Naive thymus-derived CD4-positive, alpha-beta T cell (primary cell): ENCODE measurements around the gene ATP8B3. TPM values are rescaled to one million over a fixed set of nuclear protein-coding genes. Genes with fewer than 3 reads are reported as not detected.
A peak's percentile ranks its signal among the peaks of the same experiment; 100 is the strongest.

Experiments
- ATAC-seq: fragments of 150-1000 bp; cut with Tn5 transposase; 2 replicates; pipeline ENCODE4 v1.10.0; 2021; ENCODE audit warnings: mild to moderate bottlenecking, moderate library complexity
- CTCF ChIA-PET: fragments of 350-600 bp; sonication (Branson Sonifier 250); formaldehyde crosslinking; loops from one replicate; lab custom pipeline; 2021; ENCODE audit warnings: antibody characterized with exemption; lab: Charles Lee
- POLR2A ChIA-PET: fragments of 350-600 bp; sonication (Branson Sonifier 250); formaldehyde crosslinking; loops from one replicate; lab custom pipeline; 2021; ENCODE audit warnings: antibody characterized with exemption, inconsistent platforms; lab: Charles Lee
- DNase-seq, 9 donors: peaks; one replicate each; pipeline versions ENCODE4 v3.0.0 to v3.0.0-alpha.2; 2020 to 2022; ENCODE audit warnings: mixed read lengths in 1 of 9
- H3K27ac ChIP-seq: one replicate; pipeline ENCODE4 v1.7.0; 2013; ENCODE audit warnings: mild to moderate bottlenecking, low read depth, low read length, moderate library complexity
- H3K27me3 ChIP-seq, 2 donors: one replicate each; pipeline ENCODE4 v1.7.0; 2013; ENCODE audit warnings: low read length in 2 of 2, mild to moderate bottlenecking in 2 of 2, moderate library complexity in 2 of 2; ENCODE audit not compliant: control insufficient read depth in 2 of 2, insufficient read depth in 2 of 2
- H3K36me3 ChIP-seq, 3 experiments: 1 replicate in 2 of 3; 2 replicates in 1 of 3; pipeline ENCODE4 v1.7.0; 2013; ENCODE audit warnings: low read length in 3 of 3, mild to moderate bottlenecking in 3 of 3, moderate library complexity in 1 of 3; ENCODE audit not compliant: insufficient read depth in 3 of 3, control insufficient read depth in 2 of 3
- H3K4me1 ChIP-seq, 2 donors: one replicate each; pipeline ENCODE4 v1.7.0; 2013; ENCODE audit warnings: low read length in 2 of 2, mild to moderate bottlenecking in 2 of 2, moderate library complexity in 1 of 2; ENCODE audit not compliant: control insufficient read depth in 2 of 2, insufficient read depth in 2 of 2
- H3K4me3 ChIP-seq: 2 replicates; pipeline ENCODE4 v1.7.0; 2013; ENCODE audit warnings: mild to moderate bottlenecking, low read length
- H3K9me3 ChIP-seq, 3 experiments: 1 replicate in 2 of 3; 2 replicates in 1 of 3; pipeline ENCODE4 v1.7.0; 2013; ENCODE audit warnings: low read length in 3 of 3; ENCODE audit not compliant: control insufficient read depth in 2 of 3
- H3K27ac Mint-ChIP-seq, 9 donors: one replicate each; pipeline ENCODE4 v1.8.0; 2020 to 2022; ENCODE audit warnings: mixed read lengths in 9 of 9, mild to moderate bottlenecking in 8 of 9, moderate library complexity in 5 of 9, inconsistent platforms in 2 of 9
- H3K27me3 Mint-ChIP-seq, 5 donors: one replicate each; pipeline ENCODE4 v1.8.0; 2021 to 2022; ENCODE audit warnings: mixed read lengths in 5 of 5, mild to moderate bottlenecking in 1 of 5
- H3K36me3 Mint-ChIP-seq, 5 donors: one replicate each; pipeline ENCODE4 v1.8.0; 2020 to 2022; ENCODE audit warnings: mixed read lengths in 5 of 5, mild to moderate bottlenecking in 3 of 5, inconsistent platforms in 1 of 5
- H3K4me1 Mint-ChIP-seq, 7 donors: one replicate each; pipeline ENCODE4 v1.8.0; 2020 to 2022; ENCODE audit warnings: mixed read lengths in 7 of 7, mild to moderate bottlenecking in 3 of 7, inconsistent platforms in 1 of 7
- H3K4me3 Mint-ChIP-seq, 10 donors: one replicate each; pipeline ENCODE4 v1.8.0; 2020 to 2022; ENCODE audit warnings: mild to moderate bottlenecking in 10 of 10, mixed read lengths in 10 of 10, moderate library complexity in 6 of 10, inconsistent platforms in 2 of 10
- H3K9me3 Mint-ChIP-seq, 11 donors: one replicate each; pipeline ENCODE4 v1.8.0; 2020 to 2022; ENCODE audit warnings: mixed read lengths in 11 of 11, mild to moderate bottlenecking in 4 of 11, inconsistent platforms in 1 of 11, moderate library complexity in 1 of 11
- intact Hi-C, 2 donors: fragments of 100-400 bp; cut with micrococcal nuclease; formaldehyde crosslinking; loops; one replicate each; pipeline ENCODE4 v1.15.1; 2023
- polyA plus RNA-seq, 2 donors: library from polyadenylated mRNA; unstranded; fragments of 300-500 nt; fragmentation: Illumina TruSeq; gene quantifications; one replicate each; pipeline ENCODE4 v1.2.3, GENCODE V29; 2021
- total RNA-seq, 6 experiments: library from RNA in 5 of 6; stranded (reverse) in 5 of 6; gene quantifications; 1 replicate in 5 of 6; 2 replicates in 1 of 6; pipeline ENCODE4 v1.2.3 and lab custom pipeline; 2021 to 2026

ATP8B3 gene
- total and polyA plus RNA-seq, 7 experiments from 2014 or later = 0.83 to 15.3 (median 3.2) TPM

DNA sequence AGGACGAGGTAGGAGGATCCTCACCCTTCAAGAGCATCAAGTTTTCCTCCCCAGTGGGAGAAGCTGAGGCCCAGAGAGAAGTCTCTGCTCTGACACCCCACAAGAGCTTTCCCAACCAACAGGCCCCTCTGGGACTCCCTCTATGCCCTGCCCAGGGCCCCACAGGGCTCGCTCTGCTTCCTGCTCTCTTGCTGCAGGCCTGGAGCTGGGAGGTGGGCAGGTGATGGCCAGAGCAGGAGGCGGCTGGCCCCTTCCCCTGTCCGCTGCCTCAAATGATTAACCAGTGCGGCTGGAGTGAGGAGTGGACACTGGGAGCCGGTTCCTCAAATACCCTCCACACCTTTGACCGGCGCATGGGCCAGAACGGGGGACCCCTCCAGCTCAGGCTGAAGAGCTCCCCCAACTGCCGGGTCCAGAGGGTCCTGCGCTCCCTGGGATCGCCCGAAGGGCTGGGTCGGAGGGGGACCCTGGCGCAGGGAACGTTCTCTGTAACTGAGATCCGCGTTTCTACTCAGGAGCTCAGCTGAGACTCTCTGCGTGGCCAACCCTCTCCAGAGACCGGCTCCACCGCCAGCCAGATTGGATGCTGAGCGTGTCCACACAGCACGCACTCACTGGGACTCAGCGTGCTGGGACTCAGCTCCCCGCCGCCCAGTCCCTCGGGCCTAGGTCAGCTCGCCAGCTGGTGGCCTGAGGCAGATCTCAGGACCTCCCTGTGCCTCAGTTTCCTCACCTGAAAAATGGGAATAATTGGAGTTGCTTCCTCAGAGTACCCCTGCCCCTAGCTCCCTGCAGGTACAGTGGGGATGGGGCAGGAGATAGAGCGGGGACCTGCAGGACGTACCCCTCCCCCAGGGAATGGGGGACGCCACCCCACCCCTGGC is 65.4 kb downstream of the ATP8B3 start:
- H3K4me1 ChIP-seq = peaks cover 18 to 29% of the 10 kb centered on the region in 2 donors
- peak overlapping the region in 1 of 10 donors; percentile 7 for H3K4me3 Mint-ChIP-seq
- no peaks in the 10 kb centered on the region for H3K36me3 ChIP-seq
- peaks cover 0 to 2% (median 0%) of the 10 kb centered on the region in 11 donors for H3K9me3 Mint-ChIP-seq
- no peaks in the 10 kb centered on the region for H3K9me3 ChIP-seq
- H3K27me3 Mint-ChIP-seq = peaks cover 25 to 53% (median 30%) of the 10 kb centered on the region in 5 donors
- H3K4me1 Mint-ChIP-seq = peaks cover 0 to 15% (median 10%) of the 10 kb centered on the region in 7 donors
- no peak for DNase-seq
- no peak overlapping the region for H3K4me3 ChIP-seq
- H3K27ac ChIP-seq = no peak overlapping the region
- CTCF ChIA-PET = interaction anchor here (0.9 to 1.0 kb wide), 2 partner anchors 17 to 35 kb away, joined by 3 read pairs; no protein-coding TSS in a partner anchor
- peaks cover 29 to 48% of the 10 kb centered on the region in 2 donors for H3K27me3 ChIP-seq
- POLR2A ChIA-PET = interaction anchor here (0.5 to 1.1 kb wide), 2 partner anchors 8 to 26 kb away, joined by 3 to 5 read pairs; no protein-coding TSS in a partner anchor
- H3K27ac Mint-ChIP-seq = no peak overlapping the region
- intact Hi-C loops = no loop called here
- no peak for ATAC-seq
- H3K36me3 Mint-ChIP-seq = no peaks in the 10 kb centered on the region

DNA sequence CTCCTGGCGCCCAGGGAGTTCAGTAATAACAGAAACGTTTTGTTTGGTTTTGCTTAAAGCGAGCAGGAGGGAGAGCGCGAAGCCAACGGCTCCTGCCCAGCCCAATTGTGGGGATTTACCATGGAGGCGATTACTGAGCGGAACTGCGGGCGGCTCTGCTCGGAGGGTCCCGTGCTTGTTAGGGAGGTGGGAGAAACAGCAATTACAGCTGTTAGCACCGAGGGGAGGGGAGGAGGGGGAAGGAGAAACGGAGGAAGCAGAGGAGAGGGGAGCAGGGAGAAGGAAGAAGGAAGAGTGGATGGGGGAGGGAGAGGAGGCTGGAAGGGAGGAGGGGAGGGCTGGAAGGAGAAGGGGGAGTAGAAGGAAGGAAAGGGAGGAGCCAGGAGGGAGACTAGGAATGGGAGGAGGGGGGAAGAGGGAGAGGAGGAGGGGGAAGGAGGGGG is 66.5 kb downstream of the ATP8B3 start:
- POLR2A ChIA-PET = interaction anchor here (0.6 kb wide), 1 partner anchor 1434 kb away, joined by 3 read pairs; no protein-coding TSS in a partner anchor
- H3K27ac Mint-ChIP-seq = no peak overlapping the region
- no peaks in the 10 kb centered on the region for H3K36me3 ChIP-seq
- ATAC-seq = no peak
- peaks cover 18 to 44% (median 23%) of the 10 kb centered on the region in 5 donors for H3K27me3 Mint-ChIP-seq
- no peak for DNase-seq
- peaks cover 0 to 4% (median 0%) of the 10 kb centered on the region in 11 donors for H3K9me3 Mint-ChIP-seq
- peaks cover 0 to 12% (median 10%) of the 10 kb centered on the region in 7 donors for H3K4me1 Mint-ChIP-seq
- no peak overlapping the region for H3K27ac ChIP-seq
- H3K4me1 ChIP-seq = peaks cover 18 to 29% of the 10 kb centered on the region in 2 donors
- no peak overlapping the region for H3K4me3 ChIP-seq
- no peaks in the 10 kb centered on the region for H3K36me3 Mint-ChIP-seq
- intact Hi-C loops = no loop called here
- H3K9me3 ChIP-seq = no peaks in the 10 kb centered on the region
- peaks cover 22 to 41% of the 10 kb centered on the region in 2 donors for H3K27me3 ChIP-seq
- CTCF ChIA-PET = no interaction called here
- H3K4me3 Mint-ChIP-seq = no peak overlapping the region

DNA sequence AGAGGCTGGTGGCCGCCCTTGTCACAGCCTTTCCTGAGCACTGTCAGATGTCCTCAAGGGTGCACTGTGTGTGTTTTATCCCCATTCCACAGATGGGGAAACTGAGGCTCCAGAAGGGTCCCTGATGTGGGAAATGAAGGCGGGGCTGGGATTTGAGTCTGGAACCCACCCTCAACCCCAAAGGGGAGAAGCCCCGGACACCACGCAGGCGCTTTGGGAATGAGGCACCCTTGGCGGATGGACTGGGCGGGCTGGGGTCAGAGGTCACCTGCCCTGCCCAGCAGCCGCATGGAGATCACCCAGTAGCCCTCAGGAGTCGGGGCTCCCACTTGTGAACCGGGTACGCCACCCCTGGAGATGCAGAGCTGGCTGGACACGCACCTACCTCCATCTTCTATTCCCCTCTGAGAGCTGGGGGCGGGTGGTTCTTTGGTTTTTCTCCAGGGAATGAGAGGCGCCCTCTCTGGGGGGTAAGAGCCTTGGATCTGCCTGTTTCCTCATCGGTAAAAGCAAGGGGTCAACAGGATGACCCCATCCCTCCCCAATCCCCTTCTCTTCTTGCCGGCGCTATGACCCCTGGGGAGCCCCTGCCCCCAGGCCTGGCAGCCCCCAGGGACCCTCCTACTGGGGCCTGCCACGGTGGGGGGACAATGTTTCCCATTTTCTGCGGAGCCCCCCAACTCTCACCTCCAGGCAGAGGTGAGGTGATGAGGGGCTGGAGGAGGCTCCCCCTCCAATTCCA is 67.1 kb downstream of the ATP8B3 start:
- no peaks in the 10 kb centered on the region for H3K9me3 ChIP-seq
- H3K27me3 Mint-ChIP-seq = peaks cover 12 to 40% (median 22%) of the 10 kb centered on the region in 5 donors
- ATAC-seq (no peak), DNase-seq (no peak)
- intact Hi-C loops = no loop called here
- no peaks in the 10 kb centered on the region for H3K36me3 ChIP-seq
- peaks cover 0 to 7% (median 0%) of the 10 kb centered on the region in 11 donors for H3K9me3 Mint-ChIP-seq
- CTCF ChIA-PET = no interaction called here
- H3K27me3 ChIP-seq = peaks cover 16 to 35% of the 10 kb centered on the region in 2 donors
- H3K27ac ChIP-seq = no peak overlapping the region
- POLR2A ChIA-PET = interaction anchor here (0.6 kb wide), 1 partner anchor 1435 kb away, joined by 3 read pairs; no protein-coding TSS in a partner anchor
- H3K4me1 Mint-ChIP-seq = peaks cover 0 to 9% (median 6%) of the 10 kb centered on the region in 7 donors
- no peak overlapping the region for H3K4me3 Mint-ChIP-seq
- H3K4me1 ChIP-seq = peaks cover 18 to 25% of the 10 kb centered on the region in 2 donors
- no peaks in the 10 kb centered on the region for H3K36me3 Mint-ChIP-seq
- no peak overlapping the region for H3K4me3 ChIP-seq
- H3K27ac Mint-ChIP-seq = no peak overlapping the region

DNA sequence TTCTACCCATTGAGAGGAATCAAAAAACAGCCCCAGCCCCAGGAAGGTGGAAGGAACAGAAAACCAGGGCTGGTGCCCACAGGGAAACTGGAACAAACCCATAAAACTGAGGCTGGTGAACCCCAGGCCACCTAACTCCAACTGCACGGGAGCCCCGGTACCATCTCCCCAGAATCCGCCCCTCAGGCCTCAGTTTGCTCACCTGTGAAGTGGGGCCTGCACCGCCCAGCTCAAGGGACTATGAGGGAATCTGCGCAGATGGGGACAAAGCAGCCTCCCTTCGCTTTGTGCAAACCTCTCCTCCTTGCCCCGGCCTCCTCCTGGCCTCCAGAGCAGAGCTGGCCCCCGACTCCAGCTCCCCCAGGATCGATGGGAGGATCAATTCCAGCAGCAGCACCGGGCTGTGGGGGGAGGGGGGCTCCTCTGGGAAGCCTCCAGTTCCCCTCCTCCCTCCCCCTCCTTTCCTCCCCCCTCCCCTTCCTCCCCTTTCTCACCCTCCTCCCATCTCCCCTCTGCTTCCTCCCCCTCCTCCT is 67.9 kb downstream of the ATP8B3 start:
- H3K4me3 Mint-ChIP-seq = no peak overlapping the region
- Histone ChIP-seq H3K4me1 (peaks cover 14 to 17% of the 10 kb centered on the region in 2 donors), H3K36me3 (no peaks in the 10 kb centered on the region), H3K9me3 (no peaks in the 10 kb centered on the region), H3K27ac (no peak overlapping the region), H3K27me3 (peaks cover 13 to 28% of the 10 kb centered on the region in 2 donors), H3K4me3 (no peak overlapping the region)
- intact Hi-C loops = no loop called here
- no peak overlapping the region for H3K27ac Mint-ChIP-seq
- H3K4me1 Mint-ChIP-seq = peaks cover 0 to 7% (median 6%) of the 10 kb centered on the region in 7 donors
- CTCF ChIA-PET = no interaction called here
- no peak for ATAC-seq
- POLR2A ChIA-PET = no interaction called here
- H3K9me3 Mint-ChIP-seq = peaks cover 0 to 7% (median 0%) of the 10 kb centered on the region in 11 donors
- no peak for DNase-seq
- H3K36me3 Mint-ChIP-seq = no peaks in the 10 kb centered on the region
- peaks cover 10 to 38% (median 21%) of the 10 kb centered on the region in 5 donors for H3K27me3 Mint-ChIP-seq

DNA sequence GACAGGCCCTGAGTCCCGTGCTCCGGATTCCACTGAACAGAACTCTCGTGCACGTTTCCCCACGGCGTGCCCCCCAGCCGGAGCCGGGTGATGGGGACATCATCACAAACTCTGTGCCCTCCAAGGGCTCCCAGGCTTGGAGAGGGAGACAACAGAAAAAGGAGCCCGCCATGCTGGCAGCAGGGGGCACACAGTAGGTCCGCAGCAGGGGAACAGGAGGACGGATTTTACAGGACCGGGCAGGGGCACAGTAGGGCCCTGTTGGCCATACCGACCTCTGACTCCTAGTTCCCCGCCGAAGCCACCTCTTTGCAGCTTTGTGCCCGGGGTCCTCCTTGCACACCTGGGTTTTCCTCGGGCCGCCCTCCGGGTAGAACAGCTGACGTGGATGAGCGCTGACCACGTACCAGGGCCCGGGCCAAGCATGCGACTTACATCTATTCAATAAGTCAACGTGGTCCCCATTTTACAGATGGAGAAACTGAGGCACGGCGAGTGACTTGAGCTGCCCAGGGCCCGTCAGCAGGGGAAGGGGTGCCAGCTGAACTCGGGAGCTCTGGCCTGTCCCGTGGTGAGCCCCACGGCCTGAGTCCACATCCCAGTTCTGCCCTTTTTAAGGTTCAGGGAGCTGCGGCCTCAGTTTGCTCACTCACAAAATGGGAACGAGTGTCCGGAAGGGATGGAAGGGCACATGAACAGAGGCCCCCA is 68.9 kb downstream of the ATP8B3 start:
- H3K27me3 ChIP-seq = peaks cover 13 to 20% of the 10 kb centered on the region in 2 donors
- ATAC-seq = no peak

More for the DNA sequence above, 68.9 kb downstream of the ATP8B3 start:
- no peaks in the 10 kb centered on the region for H3K36me3 Mint-ChIP-seq
- ChIA-PET POLR2A (no interaction called here), CTCF (no interaction called here)
- peaks cover 0 to 7% (median 6%) of the 10 kb centered on the region in 7 donors for H3K4me1 Mint-ChIP-seq
- no peak for DNase-seq
- peaks cover 10 to 38% (median 21%) of the 10 kb centered on the region in 5 donors for H3K27me3 Mint-ChIP-seq
- H3K9me3 Mint-ChIP-seq = peaks cover 0 to 7% (median 0%) of the 10 kb centered on the region in 11 donors
- no peak overlapping the region for H3K27ac Mint-ChIP-seq
- peaks cover 6 to 7% of the 10 kb centered on the region in 2 donors for H3K4me1 ChIP-seq
- H3K4me3 Mint-ChIP-seq = no peak overlapping the region
- no peaks in the 10 kb centered on the region for H3K9me3 ChIP-seq
- H3K36me3 ChIP-seq = no peaks in the 10 kb centered on the region
- intact Hi-C loops = no loop called here
- H3K4me3 ChIP-seq = no peak overlapping the region
- H3K27ac ChIP-seq = no peak overlapping the region
